ENCODE data around the gene SH3RF3. TPM values are rescaled to one million over a fixed set of nuclear protein-coding genes. Genes with fewer than 3 reads are reported as not detected.
A peak's percentile ranks its signal among the peaks of the same experiment; 100 is the strongest.

SH3RF3 gene
- total and polyA plus RNA-seq, 8 donors, result 7.0 to 11.1 (median 8.3) TPM

- ATAC-seq (no peak), DNase-seq (no peak)
- no peaks in the 10 kb centered on the region for H3K9me3 ChIP-seq
- intact Hi-C loops (cut with DNase I), result no loop called here
- no peak overlapping the region for H3K4me3 ChIP-seq
- peaks cover 7 to 41% of the 10 kb centered on the region in 2 donors for H3K4me1 ChIP-seq
- H3K36me3 ChIP-seq, result no peaks in the 10 kb centered on the region
- no peak overlapping the region for H3K27ac ChIP-seq
- no peak for TF ChIP-seq CTCF (IDR thresholded peaks at IDR 0.05)
- no peaks in the 10 kb centered on the region for H3K27me3 ChIP-seq
These were observed 79.9 kb downstream of the SH3RF3 start for GRCh38 chr2:109208951-109209335.

DNA sequence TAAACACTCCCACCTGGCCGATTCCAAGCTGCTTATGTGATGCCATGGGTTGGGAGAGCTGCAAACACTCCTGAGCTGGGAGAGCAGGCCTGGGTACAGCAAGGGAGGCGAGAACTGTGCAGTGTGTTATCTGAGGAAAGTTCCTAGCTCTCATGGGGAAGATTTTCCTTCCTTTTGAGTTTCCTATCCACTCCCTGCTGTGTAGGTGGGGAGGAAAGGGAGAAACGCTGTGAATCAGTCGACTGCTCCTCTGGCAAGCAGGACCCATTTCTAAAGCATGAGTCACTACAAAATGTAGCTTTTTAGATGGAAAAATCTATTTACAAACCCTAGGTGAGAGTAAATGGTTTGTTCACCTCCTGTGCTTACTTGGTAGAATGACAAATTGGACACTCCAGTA is 80.4 kb downstream of the SH3RF3 start:
- TF ChIP-seq CTCF (IDR thresholded peaks at IDR 0.05), result no peak
- Histone ChIP-seq H3K27me3 (no peaks in the 10 kb centered on the region), H3K36me3 (no peaks in the 10 kb centered on the region), H3K27ac (no peak overlapping the region), H3K4me1 (peaks cover 10 to 46% of the 10 kb centered on the region in 2 donors), H3K9me3 (no peaks in the 10 kb centered on the region), H3K4me3 (no peak overlapping the region)
- ATAC-seq (peak; percentile 47), DNase-seq (no peak)
- intact Hi-C loops (cut with DNase I), result no loop called here

DNA sequence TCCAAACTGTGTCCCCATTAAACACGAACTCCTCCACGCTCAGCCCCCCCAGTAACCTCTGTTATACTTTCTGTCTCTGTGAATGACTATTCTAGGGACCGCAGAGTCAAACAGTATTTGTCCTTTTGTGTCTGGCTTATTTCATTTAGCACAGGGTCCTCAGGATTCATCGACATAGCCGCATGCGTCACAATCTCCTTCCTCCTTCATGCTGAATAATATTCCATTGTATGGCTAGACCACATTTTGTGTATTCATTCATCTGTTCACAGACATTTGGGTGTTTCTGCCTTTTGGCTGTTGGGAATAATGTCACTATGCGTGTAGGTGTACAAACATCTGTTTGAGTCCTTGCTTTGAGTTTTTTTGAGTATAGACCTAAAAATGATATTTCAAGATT is 80.9 kb downstream of the SH3RF3 start:
- intact Hi-C loops (cut with DNase I), result no loop called here
- DNase-seq, result no peak
- H3K27ac ChIP-seq, result no peak overlapping the region

GRCh38 chr2:109210431-109211200 is 81.6 kb downstream of the SH3RF3 start:
- intact Hi-C loops (cut with DNase I), result no loop called here
- TF ChIP-seq CTCF (IDR thresholded peaks at IDR 0.05), result no peak
- no peak overlapping the region for H3K27ac ChIP-seq
- H3K9me3 ChIP-seq, result no peaks in the 10 kb centered on the region
- no peak for ATAC-seq
- no peaks in the 10 kb centered on the region for H3K36me3 ChIP-seq
- H3K27me3 ChIP-seq, result no peaks in the 10 kb centered on the region
- H3K4me1 ChIP-seq, result peaks cover 15 to 58% of the 10 kb centered on the region in 2 donors
- no peak for DNase-seq
- H3K4me3 ChIP-seq, result no peak overlapping the region

More for the DNA sequence above, 80.9 kb downstream of the SH3RF3 start:
- Histone ChIP-seq H3K4me3 (no peak overlapping the region), H3K4me1 (peaks cover 15 to 51% of the 10 kb centered on the region in 2 donors), H3K9me3 (no peaks in the 10 kb centered on the region), H3K36me3 (no peaks in the 10 kb centered on the region), H3K27me3 (no peaks in the 10 kb centered on the region)
- no peak for TF ChIP-seq CTCF (IDR thresholded peaks at IDR 0.05)
- no peak for ATAC-seq

DNA sequence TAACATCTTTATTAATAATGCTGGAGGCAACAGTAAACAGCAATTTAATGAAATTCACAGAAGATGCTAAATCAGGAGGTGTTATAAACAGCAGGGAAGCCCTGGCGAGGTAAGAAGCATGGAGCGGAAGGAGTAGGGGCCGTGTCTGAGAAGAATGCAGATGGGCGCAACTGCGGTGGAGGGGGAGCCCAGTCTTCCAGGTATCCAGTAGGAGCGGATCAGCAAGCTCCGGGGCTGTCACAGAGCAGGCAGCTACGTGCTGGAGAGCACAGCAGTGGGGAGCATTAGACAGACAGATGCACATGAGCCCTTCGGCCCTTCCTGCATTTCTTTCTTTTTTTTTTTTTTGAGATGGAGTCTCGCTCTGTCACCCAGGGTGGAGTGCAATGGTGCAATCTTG is 82.3 kb downstream of the SH3RF3 start:
- Histone ChIP-seq H3K9me3 (no peaks in the 10 kb centered on the region), H3K4me1 (peaks cover 15 to 65% of the 10 kb centered on the region in 2 donors), H3K4me3 (no peak overlapping the region), H3K27me3 (no peaks in the 10 kb centered on the region), H3K27ac (no peak overlapping the region), H3K36me3 (no peaks in the 10 kb centered on the region)
- intact Hi-C loops (cut with DNase I), result no loop called here
- no peak for TF ChIP-seq CTCF (IDR thresholded peaks at IDR 0.05)
- DNase-seq (no peak), ATAC-seq (no peak)
